A549 treated with AZD9567 at 1 μM for 4 hours (cell line): Measurements from ENCODE around the gene STEEP1. TPM values are rescaled to one million over a fixed set of nuclear protein-coding genes. Genes with fewer than 3 reads are reported as not detected.

Source experiments
- total RNA-seq: library from RNA; stranded (reverse); fragments of 200-300 nt; extraction: Qiagen RNA extraction; gene quantifications from 5 replicates; pipeline ENCODE4 v1.2.3, GENCODE V29; 2022; ENCODE audit not compliant: insufficient read depth

Gene STEEP1
- 30.9 to 41.6 TPM (median 32.2 TPM) in 5 replicates for total RNA-seq

DNA sequence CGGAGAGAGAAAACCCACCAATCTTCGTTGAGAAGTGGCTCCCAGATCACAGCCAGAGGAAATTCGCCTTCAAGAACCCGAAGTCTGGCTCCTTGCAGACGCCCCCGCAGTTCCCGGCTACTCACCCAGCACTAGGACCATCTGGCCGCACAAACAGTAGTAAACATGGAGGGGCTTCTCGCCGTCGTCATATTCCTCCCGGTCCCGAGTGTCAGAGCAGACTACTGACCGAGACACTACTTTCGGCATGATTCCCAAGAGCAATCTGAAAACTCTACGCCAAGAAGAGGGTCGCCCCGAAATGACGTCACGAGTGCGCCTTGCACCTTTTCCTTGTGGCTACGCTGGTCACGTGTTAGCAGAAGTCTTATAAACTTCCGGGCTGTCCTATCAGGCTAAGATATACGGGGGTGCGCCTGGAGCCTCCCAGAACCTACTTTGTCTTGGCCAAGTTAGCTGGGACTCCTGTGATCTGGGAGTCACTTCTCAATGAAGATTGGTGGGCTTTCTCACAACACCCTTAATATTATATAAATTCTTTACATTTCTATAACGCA lies at the start of gene STEEP1:
Gene STEEP1 (minus strand): TSS at position 303 of the 557 bp plus-strand sequence. CDS start 54 bp downstream, at position 249.

GRCh38 chrX:119606280-119607017 lies 41.2 kb upstream of the STEEP1 start, which contains the start of gene NKRF:
TSS of gene NKRF (minus strand) at chrX:119606424.

GRCh38 chrX:119574394-119575266 lies 9.4 kb upstream of the STEEP1 start, which contains the start of gene UBE2A:
TSS of gene UBE2A (plus strand) at chrX:119574563. CDS start at chrX:119574712, 149 bp downstream.

Other genes with a start within 250 kb of the STEEP1 start
- 26.8 to 30.5 TPM (median 29.8 TPM) in 5 replicates for gene SLC25A43, start 166.1 kb downstream of the STEEP1 start, total RNA-seq
- gene SLC25A5, start 97.0 kb downstream of the STEEP1 start, total RNA-seq: 733 to 792 TPM (median 784 TPM) in 5 replicates
- gene UBE2A, start 9.2 kb upstream of the STEEP1 start, total RNA-seq: 138 to 176 TPM (median 142 TPM) in 5 replicates
- gene NKRF, start 41.0 kb upstream of the STEEP1 start, total RNA-seq: 17.6 to 22.3 TPM (median 18.5 TPM) in 5 replicates
- gene SEPTIN6, start 127.8 kb upstream of the STEEP1 start, total RNA-seq: 9.6 to 16.0 TPM (median 11.4 TPM) in 5 replicates
- gene SOWAHD, start 193.2 kb upstream of the STEEP1 start, total RNA-seq: 0.07 to 0.12 TPM (median 0.07 TPM) in 3 of 5 replicates, not detected in the others
- 3,648 to 5,308 TPM (median 3,733 TPM) in 5 replicates for gene RPL39, start 226.2 kb upstream of the STEEP1 start, total RNA-seq